RPMI8226 (cell line): ENCODE measurements around the gene ZBTB16.

ENCODE experiments used
- DNase-seq: peaks from one replicate; pipeline ENCODE4 v3.0.0-alpha.2; 2015

ZBTB16 gene

GRCh38 chr11:114171257-114172054 lies 111.9 kb downstream of the ZBTB16 start:
- no peak for DNase-seq

DNA sequence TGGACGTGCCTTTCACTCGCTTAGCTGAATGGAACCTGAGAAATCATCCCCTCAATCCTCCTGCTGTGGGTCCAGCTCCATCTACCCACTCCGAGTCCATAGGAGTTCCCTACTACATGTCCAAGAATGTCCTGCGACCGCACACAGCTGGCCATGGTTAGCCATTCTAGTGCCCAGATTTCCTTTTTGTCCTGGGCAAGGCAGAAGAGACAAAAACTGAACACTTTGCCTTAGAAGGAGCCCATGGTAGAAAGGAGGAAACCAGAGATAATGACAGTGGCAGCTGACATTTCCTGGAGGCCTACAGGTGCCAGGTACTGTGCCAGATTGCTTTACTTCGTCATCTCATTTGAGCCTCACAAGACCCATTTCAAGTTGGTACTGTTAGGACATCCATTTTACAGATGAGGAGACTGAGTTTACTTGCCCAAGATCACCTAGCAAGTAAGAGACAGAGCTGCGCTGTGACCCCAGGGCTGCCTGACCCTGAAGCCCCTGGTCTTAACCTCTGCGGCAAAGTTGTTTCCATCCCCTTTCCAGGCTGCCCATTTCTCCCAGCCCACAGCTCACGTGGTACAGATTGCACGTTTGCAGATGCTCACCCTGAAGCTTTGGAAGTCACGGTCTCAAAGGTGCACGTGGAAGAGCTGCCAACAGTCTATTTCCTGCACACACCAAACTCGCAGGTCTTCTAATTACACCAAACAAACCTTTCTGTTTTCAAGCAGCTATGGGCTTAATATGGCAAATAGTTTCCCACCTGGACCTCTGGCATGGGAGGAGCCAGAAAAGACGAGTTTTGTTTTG lies 112.7 kb downstream of the ZBTB16 start:
- no peak for DNase-seq

DNA sequence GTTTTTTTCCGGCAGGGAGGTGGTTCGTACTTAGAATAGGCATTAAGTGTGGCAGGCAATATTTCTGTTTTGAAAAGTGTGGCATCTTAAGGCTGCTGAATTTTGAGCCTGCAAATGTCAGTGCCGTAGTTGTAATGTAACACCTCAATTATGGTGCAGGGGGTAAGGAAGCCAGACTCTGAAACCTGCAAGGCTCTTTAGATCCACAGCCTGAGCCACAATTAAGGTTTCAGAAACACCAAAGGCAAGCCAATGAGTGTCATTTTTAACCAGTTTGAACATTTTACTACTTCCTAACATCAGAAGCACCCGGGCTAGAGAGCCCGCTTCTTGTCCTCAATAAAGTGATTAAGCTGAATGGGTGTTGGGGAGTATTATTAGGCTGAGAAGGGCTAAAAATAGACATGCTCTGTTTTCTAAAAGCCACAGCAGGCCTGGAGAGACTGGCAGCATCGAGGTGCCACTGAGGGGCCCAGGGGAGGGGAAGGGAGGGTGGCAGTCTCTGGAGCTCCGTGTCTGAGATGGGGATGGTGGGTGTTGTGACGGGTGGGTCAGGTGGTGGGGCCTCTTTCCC lies 113.4 kb downstream of the ZBTB16 start:
- no peak for DNase-seq

DNA sequence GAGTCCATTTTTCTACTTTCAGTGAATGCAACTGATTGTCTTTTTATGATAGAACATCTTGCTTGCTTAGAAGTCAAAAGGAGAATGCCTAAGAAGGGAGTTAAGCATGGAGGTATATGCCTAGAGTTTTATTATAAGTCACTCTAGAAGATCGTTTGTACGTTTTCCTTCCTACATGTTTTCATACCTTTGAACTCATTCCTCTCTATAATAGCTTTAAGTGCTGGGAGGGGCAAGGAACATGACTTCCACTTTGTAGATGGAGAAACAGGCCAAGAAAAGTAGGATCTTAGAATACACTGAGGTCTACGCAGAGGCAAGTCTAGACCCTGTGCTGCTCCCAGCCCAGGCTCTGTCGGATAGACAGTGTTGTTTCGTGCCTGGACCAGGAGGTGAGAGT lies 114.3 kb downstream of the ZBTB16 start:
- no peak for DNase-seq

DNA sequence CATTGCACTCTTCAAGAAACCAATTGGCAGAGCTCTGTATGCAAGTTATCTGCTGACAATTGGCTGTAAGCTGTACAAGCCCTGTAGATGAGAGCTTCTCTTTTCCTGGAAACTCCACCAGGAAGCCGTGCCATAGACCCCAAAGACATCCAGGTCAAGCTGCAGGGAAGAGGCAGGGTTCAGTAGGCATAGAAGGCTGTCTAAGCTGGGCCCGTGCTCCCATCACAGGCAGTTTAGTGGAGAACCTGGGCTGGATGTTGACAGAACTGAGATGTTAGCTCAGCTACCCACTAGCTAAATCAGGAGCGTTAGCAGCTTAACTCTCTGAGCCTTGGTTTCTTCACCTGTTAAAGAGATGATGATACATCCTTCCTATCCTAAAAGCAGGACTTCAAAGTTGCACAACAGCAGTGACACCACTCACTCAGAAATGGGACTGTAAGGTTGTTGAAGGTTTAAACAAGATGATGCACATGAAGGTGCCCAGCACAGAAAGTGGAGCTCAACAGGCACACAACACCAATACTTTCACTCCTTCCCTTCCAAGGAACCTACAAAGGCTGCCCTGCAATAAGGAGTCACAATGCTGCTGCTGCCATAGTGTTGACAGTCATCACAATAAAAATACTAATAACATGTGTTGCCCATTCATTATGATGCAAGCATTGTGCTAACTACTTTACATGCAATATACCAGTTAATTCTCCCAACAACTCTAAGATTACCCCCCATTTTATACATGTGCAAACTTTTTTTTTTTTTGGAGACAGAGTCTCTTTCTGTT lies 115.4 kb downstream of the ZBTB16 start:
- no peak for DNase-seq

DNA sequence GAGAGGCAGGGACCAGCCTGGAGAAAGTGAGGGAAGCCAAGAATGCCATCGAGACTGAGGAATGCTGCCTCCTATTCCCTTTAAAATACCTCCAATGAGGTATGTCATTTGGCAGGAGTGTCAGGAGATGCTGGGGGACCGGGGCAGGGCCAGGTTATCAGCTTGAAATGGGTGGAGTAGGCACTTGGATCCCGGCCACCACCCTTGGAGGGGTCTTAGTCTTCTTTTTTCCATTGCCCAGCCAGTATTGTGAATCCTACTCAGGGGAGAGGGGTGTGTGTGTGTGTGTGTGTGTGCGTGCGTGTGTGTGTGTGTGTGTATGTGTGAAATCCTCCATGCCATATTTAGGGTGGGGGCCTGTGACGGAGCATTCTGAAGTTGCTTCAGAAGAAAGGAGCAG lies 116.2 kb downstream of the ZBTB16 start:
- DNase-seq = no peak

- no peak for DNase-seq
These were observed 116.8 kb downstream of the ZBTB16 start for GRCh38 chr11:114176321-114176720.

GRCh38 chr11:114178656-114179055 lies 119.1 kb downstream of the ZBTB16 start:
- DNase-seq = no peak

DNA sequence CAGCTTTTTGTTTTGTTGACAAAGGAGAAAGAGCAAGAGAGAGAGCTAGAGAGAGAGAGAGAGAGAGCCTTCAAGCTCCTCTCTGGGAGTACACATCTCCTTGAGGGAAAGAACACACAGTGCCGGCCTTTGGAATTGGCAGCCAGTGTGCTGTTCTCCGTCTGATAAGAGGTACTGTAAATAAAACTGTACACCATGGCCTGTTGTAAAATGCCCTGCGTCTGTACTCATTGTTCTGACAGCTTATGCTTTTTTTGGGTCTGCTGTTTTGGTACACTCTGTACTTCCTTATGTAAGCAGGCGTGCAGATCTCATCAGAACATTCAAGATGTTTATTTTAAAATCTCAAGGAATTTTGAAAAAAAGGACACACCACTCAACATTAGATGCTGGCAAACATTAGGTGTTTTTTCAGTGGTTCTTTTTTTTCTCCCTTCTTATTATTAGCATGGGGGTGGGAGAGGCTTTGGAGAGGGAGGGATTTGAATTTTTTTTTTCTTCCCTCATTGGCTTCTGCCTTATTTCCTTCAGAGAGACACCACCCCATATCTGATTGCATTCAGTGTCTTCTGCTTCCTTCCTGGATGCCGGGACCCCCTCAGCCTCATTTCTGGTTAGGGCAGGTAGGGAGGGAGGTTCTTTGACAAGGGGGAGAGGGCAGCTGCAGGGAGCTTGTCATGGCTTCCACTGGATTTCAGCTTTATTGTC lies 119.9 kb downstream of the ZBTB16 start:
- no peak for DNase-seq

DNA sequence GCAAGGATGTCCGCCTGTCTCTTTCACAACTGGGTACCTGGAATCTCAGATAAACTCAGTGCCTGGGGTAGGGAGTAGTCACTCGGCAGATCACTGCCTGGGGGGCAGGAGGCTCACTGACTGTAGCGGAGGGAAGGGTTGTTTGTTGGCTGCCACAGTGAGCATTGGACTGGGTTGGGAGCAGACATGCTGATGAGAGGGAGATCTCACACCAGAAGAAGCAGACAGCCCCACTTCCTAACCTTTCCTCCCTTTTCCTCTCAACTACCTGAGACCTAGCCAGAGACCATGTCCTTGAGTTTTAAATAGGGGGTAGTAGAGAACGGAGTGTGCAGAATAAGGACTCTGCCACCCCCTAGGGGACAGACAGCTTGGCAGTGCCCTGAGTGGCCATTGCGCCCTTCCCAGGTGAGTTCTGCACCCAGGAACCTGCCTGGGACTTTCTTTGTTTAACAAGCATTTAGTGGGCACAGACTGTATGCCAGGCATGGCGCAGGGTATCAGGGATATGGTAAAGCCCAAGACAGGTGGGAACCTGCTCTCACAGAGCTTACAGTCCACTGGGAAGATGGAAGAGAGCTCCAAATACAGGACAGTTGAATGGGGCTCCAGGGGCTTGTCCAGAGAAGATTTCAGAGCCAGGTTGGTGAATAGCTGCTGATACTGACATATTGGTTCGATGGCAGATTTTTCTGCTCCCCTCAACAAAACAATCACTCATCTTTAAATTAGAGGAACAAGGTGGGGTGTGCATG lies 121.0 kb downstream of the ZBTB16 start:
- DNase-seq = peak; percentile 62

DNA sequence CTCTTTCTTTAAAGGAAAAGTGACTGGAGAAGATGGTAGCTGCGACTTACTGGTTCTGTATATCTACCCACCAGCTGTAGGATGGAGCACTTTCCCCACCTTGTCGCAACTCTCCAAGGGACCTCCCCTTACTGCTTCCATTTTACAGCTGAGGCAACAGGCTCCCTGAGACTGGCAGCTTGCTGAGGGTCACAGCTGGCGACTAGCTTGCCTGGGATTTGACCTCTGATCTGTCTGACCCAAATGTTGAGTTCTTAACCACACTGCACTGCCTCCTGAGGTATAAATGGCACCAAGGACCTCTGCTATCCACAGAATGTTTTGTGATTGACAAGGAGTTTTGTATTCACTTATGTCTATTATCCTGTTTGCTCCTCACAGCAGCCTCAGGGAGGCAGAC lies 121.7 kb downstream of the ZBTB16 start:
- no peak for DNase-seq

DNA sequence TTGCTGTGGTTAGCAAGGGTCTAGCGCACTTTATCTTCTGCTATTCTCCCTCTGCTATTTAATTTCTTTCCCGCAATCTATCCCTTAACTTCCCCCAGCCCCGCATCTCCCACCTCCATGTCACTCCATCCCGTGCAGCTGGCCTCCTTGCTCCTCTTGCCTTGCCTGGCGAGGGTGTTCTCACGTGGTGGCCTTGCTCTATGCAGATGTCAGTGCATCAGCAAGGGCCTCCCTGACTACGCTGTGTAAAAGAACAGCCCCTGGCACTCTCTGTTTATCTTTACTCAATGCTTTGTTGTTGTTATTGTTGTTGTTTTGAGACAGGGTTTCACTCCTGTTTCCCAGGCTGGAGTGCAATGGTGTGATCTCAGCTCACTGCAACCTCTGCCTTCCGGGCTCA lies 122.2 kb downstream of the ZBTB16 start:
- DNase-seq = no peak

DNA sequence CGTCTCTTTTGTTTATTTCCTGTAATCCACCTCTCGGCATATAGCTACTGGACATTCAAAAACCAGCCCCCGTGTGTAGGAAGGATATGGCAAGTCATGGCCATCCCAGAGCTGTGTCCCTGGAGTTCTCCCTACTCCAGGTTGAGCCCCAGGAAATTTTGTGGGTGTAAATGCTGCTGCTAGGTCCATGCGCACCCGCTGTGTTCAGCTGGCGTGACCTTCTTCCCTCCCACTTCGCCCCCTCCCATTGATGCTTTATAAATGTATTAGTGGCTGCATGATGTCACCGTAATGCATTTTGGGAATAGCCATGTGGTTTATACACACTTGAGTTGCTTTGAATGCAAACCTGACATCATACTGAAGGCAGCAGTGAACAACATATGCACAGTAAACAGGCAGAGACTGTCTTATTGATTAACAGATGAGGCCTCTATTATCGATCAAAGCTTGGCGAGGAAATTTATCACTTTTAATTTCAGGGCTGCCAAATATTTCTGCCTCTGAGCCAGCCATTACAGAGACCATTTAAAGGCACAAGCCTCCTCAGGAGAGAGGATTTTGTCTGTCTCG lies 123.0 kb downstream of the ZBTB16 start:
- DNase-seq = no peak

DNA sequence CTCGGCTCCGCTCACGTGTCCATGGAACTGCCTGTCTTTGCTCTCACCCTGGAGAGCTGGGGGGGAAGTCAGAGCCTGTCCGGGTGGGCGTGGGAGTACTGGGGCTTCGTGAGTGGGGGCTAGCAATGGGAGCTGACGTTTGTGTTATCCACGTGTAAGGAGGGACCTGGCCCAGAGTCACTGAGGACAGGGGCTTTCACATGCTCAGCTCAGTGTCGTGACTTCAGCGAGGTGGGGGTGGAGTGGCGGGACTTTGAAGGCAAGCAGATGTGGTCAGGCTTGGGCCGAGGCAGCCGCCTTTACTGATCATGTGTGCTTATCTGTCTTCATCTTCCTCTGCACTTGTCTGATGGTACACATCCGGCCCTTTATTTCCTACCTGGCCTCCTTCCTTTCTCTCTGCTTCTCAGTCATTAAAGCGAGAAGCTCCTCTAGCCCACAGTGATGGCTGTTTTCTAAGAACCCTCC lies 123.6 kb downstream of the ZBTB16 start:
- no peak for DNase-seq

- DNase-seq = no peak
These were observed 125.9 kb downstream of the ZBTB16 start for GRCh38 chr11:114185436-114185835.

DNA sequence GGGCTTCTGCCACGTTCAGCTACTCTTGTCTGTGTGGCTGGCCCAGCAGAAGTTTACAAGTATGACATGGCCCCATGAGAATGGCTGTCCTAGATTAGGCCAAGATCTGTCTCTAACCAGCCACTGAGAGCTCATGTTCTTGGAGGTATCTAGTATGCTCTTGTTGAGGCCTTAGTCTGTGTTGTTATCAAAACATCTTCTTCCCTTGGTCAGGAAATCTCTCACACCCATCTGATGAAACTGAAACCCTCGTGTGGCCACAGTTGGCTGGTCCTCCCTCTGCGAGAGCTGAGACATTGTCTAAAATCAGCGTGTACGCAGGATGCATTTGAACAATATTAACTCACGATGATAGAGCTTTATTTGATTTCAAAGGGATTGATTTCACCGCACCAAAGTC lies 127.7 kb downstream of the ZBTB16 start:
- no peak for DNase-seq

DNA sequence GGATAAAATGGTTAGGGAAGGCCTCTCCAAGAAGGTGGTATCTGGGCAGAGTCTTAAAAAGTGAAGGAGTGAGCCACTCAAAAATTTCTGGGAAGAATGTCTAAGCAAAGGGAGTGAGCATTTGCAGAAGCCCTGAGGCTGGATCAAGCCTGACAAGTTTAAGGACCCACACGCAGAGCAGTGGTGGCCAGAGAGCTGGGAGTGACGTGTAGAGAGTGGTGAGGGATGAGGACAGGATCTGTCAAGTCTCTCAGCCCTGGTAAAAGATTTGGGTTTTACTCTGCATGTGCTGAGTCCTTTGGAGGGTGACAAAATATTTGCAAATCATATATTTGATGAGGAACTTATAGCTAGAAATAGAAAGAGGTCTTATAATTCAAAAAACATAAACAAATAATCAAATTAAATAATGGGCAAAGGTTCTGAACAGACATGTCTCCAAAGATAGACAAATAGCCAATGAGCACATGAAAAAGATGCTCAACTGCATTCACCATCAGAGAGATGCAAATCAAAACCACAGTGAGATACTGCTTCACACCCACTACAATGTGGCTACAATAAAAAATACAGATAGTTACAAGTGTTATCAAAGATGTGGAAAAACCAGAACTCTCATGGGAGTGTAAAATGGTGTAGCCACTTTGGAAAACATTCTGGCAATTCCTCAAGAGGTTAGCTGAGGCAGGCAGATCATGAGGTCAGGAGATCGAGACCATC lies 129.5 kb downstream of the ZBTB16 start:
- DNase-seq = no peak

- DNase-seq = no peak
These were observed 131.1 kb downstream of the ZBTB16 start for GRCh38 chr11:114190630-114191029.

- no peak for DNase-seq
These were observed 132.4 kb downstream of the ZBTB16 start for GRCh38 chr11:114191893-114192292.

DNA sequence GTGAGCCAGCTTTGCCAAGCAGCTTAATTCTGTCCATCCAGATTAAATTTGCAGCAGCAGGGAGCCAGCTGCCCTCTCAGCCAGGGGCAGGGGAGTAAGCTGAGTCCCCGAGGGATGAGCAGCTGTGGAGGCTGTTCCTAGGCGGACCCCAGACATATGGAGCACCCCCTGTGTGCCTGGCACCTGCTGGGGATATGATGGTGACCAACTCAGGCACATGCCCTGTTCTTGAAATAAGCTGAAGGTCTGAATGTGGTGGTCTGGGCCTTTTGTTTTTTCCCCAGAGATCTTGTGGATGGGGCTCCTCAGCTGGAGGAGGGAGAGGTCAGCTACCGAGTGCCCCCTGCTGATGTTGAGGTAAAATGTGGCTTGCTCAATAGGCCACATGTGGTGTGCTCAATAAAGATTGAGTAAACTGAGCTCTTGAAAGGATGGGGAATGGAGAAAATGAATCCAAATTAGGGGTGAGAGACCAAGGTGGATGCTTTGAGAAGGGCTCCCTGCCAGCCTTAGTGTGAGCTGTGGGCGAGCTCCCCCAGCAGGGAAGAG lies 133.4 kb downstream of the ZBTB16 start:
- DNase-seq = no peak
